Calu3 (cell line): ENCODE data around the gene SCN4A. TPM values are rescaled to one million over a fixed set of nuclear protein-coding genes. Genes with fewer than 3 reads are reported as not detected.

ENCODE experiments used
- BruUV-seq: library from RNA; stranded (reverse); fragments of 400-500 nt; replicated peaks from 2 replicates; lab custom pipeline; 2021; lab: Mats Ljungman, UMichigan
- CTCF ChIA-PET: fragments of 300-600 bp; sonication (Branson Sonifier 250); formaldehyde crosslinking; loops from one replicate; lab custom pipeline; 2022; ENCODE audit warnings: antibody characterized with exemption; lab: Charles Lee
- DNase-seq: peaks from one replicate; pipeline ENCODE4 v3.0.0; 2022
- H3K27ac Mint-ChIP-seq: one replicate; pipeline ENCODE4 v1.8.0; 2022; ENCODE audit warnings: mixed read lengths; ENCODE audit not compliant: unreplicated experiment
- H3K27me3 Mint-ChIP-seq: one replicate; pipeline ENCODE4 v1.8.0; 2022; ENCODE audit warnings: mixed read lengths; ENCODE audit not compliant: unreplicated experiment
- H3K36me3 Mint-ChIP-seq: one replicate; pipeline ENCODE4 v1.8.0; 2022; ENCODE audit warnings: mild to moderate bottlenecking, moderate library complexity, mixed read lengths; ENCODE audit not compliant: insufficient read depth, unreplicated experiment
- H3K4me1 Mint-ChIP-seq: one replicate; pipeline ENCODE4 v1.8.0; 2022; ENCODE audit warnings: mild to moderate bottlenecking, low read depth, mixed read lengths; ENCODE audit not compliant: unreplicated experiment
- H3K4me3 Mint-ChIP-seq: one replicate; pipeline ENCODE4 v1.8.0; 2022; ENCODE audit warnings: mild to moderate bottlenecking, low read depth, moderate library complexity, mixed read lengths; ENCODE audit not compliant: unreplicated experiment
- H3K9me3 Mint-ChIP-seq: one replicate; pipeline ENCODE4 v1.8.0; 2022; ENCODE audit warnings: low read depth, mixed read lengths; ENCODE audit not compliant: unreplicated experiment
- intact Hi-C: fragments of 100-400 bp; cut with micrococcal nuclease; formaldehyde crosslinking; loops from one replicate; pipeline ENCODE4 v1.10.0; 2022; ENCODE audit not compliant: unreplicated experiment
- total RNA-seq: library from RNA; stranded (reverse); gene quantifications from 2 replicates; pipeline ENCODE4 v1.2.3, GENCODE V29; 2022
- TF ChIP-seq, protein P1 (sequence below): fragments of 200-600 bp; IDR thresholded peaks from one replicate; pipeline ENCODE4 v1.8.0; 2022; ENCODE audit warnings: antibody characterized with exemption; ENCODE audit not compliant: unreplicated experiment

Gene SCN4A
- total RNA-seq, 1 experiment from 2014 or later = not detected

DNA sequence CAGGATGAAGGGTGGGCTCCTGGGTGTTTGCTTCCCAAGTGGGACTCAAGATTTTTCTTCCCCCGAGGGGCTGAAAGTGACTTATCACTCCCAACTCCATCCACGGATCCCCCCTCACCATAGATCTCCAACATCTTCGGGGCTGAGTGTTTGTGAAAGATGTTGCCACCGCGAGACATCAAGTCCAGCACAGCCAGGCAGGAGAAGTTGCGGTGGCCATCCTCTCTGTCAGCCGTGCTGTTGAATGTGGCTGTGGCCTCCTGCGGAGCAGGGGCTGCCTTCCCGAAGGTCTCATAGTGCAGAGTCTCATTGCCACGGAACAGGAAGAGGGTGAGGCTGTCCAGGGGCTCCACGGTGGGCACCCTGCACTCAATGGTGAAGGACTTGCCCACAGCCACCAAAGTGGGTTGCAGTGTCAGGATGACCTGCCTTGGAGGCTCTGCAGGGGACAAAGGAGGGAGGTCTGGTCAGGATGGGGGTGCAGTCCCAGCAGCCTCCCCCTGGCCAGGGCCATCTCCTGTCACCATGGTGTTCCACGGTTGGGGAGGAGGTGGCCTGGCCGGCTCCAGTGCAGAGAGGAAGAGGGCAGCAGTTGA is 30.9 kb upstream of the SCN4A start:
- no peak overlapping the region for H3K4me3 Mint-ChIP-seq
- peaks cover 20% of the 10 kb centered on the region for H3K4me1 Mint-ChIP-seq
- H3K9me3 Mint-ChIP-seq = no peaks in the 10 kb centered on the region
- intact Hi-C loops = no loop called here
- TF ChIP-seq, protein P1, sequence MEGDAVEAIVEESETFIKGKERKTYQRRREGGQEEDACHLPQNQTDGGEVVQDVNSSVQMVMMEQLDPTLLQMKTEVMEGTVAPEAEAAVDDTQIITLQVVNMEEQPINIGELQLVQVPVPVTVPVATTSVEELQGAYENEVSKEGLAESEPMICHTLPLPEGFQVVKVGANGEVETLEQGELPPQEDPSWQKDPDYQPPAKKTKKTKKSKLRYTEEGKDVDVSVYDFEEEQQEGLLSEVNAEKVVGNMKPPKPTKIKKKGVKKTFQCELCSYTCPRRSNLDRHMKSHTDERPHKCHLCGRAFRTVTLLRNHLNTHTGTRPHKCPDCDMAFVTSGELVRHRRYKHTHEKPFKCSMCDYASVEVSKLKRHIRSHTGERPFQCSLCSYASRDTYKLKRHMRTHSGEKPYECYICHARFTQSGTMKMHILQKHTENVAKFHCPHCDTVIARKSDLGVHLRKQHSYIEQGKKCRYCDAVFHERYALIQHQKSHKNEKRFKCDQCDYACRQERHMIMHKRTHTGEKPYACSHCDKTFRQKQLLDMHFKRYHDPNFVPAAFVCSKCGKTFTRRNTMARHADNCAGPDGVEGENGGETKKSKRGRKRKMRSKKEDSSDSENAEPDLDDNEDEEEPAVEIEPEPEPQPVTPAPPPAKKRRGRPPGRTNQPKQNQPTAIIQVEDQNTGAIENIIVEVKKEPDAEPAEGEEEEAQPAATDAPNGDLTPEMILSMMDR = no peak
- no peak for DNase-seq
- H3K36me3 Mint-ChIP-seq = peaks cover 15% of the 10 kb centered on the region
- H3K27ac Mint-ChIP-seq = no peak overlapping the region
- BruUV-seq = no TSS peak
- CTCF ChIA-PET = no interaction called here
- H3K27me3 Mint-ChIP-seq = peaks cover 15% of the 10 kb centered on the region

DNA sequence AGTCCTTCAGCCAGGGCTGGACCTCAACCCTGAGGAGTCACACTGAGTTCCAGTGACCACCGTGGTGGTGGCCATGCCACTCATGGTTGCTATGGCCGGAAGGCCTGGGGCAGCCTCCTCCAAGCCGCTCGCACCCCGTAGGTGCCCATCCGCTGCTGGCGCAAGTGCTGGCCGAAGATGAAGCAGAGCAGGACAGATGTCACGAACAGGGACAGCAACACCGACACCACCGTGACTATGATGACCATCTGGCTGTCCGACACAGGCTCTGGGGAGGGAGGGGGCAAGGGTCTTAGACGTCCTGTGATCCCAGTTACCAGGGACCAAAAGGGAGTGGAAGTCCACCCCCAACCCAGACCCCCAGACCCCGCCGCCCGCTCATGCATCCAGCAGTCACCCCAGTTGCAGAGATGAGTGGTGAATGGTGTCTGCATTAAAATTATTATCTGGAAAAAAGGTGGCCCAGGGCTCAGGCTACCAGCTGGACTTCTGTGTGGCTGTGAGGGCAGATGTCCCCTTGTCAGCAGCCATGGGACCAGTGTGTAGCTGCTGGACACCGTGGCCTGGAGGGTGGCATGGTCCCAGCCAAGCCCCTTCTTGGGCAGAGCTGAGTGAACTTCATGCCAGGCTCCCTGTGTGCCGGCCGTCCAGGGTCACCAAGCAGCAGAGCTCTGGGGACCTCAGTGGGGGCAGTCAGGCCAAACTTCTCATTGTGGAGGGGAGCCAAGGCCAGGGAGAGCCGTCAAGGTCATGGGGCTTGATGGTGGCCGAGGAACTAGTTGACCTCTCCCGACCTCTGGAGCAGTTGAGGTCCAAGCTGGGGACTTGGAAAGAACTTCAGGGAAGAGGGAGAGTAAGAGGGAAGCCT is 30.2 kb upstream of the SCN4A start:
- BruUV-seq = no TSS peak
- H3K27ac Mint-ChIP-seq = no peak overlapping the region
- H3K9me3 Mint-ChIP-seq = no peaks in the 10 kb centered on the region
- H3K36me3 Mint-ChIP-seq = peaks cover 20% of the 10 kb centered on the region
- H3K27me3 Mint-ChIP-seq = peaks cover 15% of the 10 kb centered on the region
- intact Hi-C loops = no loop called here
- CTCF ChIA-PET = no interaction called here
- TF ChIP-seq, protein P1 = no peak
- H3K4me3 Mint-ChIP-seq = no peak overlapping the region
- peaks cover 16% of the 10 kb centered on the region for H3K4me1 Mint-ChIP-seq
- no peak for DNase-seq

DNA sequence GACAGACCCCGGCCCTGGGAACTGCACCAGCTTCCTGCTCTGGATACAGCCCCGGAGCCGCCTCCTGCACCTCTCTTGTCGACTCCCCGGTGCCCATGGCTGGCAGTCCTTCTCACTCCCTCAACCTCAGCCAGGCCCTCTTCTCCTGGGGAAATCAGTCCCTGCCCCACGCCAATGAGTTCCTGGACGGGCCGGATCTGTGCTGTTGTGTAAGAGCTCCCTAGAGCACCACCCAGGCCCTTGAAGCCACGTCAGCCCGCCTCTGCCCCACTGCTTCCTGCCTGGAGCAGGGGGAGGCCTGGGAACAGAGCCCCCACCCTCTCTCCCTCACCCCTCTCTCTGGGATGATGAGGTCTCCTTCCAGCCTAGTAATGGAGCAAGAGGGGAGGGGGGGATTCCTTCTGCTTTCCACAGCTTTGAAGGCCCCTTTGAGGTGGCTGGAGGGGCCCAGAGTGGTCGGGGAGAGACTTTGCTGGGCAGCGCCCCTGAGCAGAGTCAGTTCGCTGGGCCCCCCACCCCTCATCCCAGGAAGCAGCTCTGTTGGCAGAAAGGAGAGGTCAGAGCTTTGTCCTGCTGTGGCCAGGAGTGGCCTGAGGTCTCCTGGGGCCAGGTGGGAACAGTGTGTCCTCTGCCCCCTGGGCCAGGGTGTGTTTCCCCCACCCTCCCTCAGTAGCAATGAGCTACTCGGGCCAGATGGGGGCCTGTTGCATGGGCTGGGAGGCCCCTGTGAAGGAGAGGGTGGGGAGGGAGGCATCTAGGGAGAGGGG is 29.2 kb upstream of the SCN4A start:
- TF ChIP-seq, protein P1 = no peak
- intact Hi-C loops = no loop called here
- BruUV-seq = no TSS peak
- H3K27me3 Mint-ChIP-seq = peaks cover 25% of the 10 kb centered on the region
- peaks cover 11% of the 10 kb centered on the region for H3K4me1 Mint-ChIP-seq
- H3K36me3 Mint-ChIP-seq = peaks cover 23% of the 10 kb centered on the region
- DNase-seq = no peak
- no peaks in the 10 kb centered on the region for H3K9me3 Mint-ChIP-seq
- CTCF ChIA-PET = no interaction called here
- H3K4me3 Mint-ChIP-seq = no peak overlapping the region
- H3K27ac Mint-ChIP-seq = no peak overlapping the region

DNA sequence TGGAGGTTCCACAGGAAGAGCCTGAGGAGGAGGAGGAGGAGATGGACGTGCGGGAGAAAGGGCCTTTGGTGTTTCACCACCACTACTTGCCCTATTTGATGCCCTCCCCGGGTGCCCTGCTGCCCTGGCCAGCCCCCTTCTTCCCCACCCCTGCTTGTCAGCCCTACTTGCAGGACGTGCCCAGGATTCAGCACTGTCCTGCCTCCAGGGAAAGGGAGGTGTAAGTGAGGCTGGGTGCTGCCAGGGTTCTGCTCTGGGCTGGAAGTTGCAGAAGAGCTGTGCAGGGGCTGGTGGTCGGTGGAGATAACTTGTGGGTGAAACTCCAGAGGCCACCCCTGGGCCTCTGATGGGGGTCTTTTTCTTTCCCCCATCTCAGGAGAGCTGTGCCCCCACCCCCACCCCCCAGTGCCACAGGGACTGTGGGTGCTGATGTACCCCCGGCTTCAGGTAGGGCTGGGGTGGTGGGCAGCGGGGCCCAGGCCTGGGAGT is 28.4 kb upstream of the SCN4A start:
- no peaks in the 10 kb centered on the region for H3K9me3 Mint-ChIP-seq
- DNase-seq = no peak
- BruUV-seq = no TSS peak
- TF ChIP-seq, protein P1 = no peak
- intact Hi-C loops = no loop called here
- CTCF ChIA-PET = no interaction called here
- H3K27ac Mint-ChIP-seq = no peak overlapping the region
- peaks cover 33% of the 10 kb centered on the region for H3K27me3 Mint-ChIP-seq
- no peak overlapping the region for H3K4me3 Mint-ChIP-seq
- H3K4me1 Mint-ChIP-seq = peaks cover 10% of the 10 kb centered on the region
- H3K36me3 Mint-ChIP-seq = peaks cover 23% of the 10 kb centered on the region
